Measurements from ENCODE around the gene MYOZ2. TPM values are rescaled to one million over a fixed set of nuclear protein-coding genes. Genes with fewer than 3 reads are reported as not detected.

The MYOZ2 gene
- polyA plus RNA-seq, 4 donors: 0.28 to 0.43 (median 0.31) TPM

GRCh38 chr4:119190354-119190753 is 54.7 kb downstream of the MYOZ2 start:
- DNase-seq (ENCODE audit: low read depth in 4 of 4, low spot score in 3 of 4): no peak

- DNase-seq (ENCODE audit: low read depth in 4 of 4, low spot score in 3 of 4): no peak
These were observed 55.9 kb downstream of the MYOZ2 start for GRCh38 chr4:119191505-119191904.

GRCh38 chr4:119197772-119198212 is 62.2 kb downstream of the MYOZ2 start:
- DNase-seq (ENCODE audit: low read depth in 4 of 4, low spot score in 3 of 4): no peak

GRCh38 chr4:119204916-119205315 is 69.3 kb downstream of the MYOZ2 start:
- DNase-seq (ENCODE audit: low read depth in 4 of 4, low spot score in 3 of 4): no peak

GRCh38 chr4:119205690-119206089 is 70.1 kb downstream of the MYOZ2 start:
- DNase-seq (ENCODE audit: low read depth in 4 of 4, low spot score in 3 of 4): no peak

GRCh38 chr4:119206178-119206577 is 70.5 kb downstream of the MYOZ2 start:
- no peak for DNase-seq (ENCODE audit: low read depth in 4 of 4, low spot score in 3 of 4)

GRCh38 chr4:119207051-119207450 is 71.4 kb downstream of the MYOZ2 start:
- no peak for DNase-seq (ENCODE audit: low read depth in 4 of 4, low spot score in 3 of 4)

- DNase-seq (ENCODE audit: low read depth in 4 of 4, low spot score in 3 of 4): no peak
These were observed 73.4 kb downstream of the MYOZ2 start for GRCh38 chr4:119209077-119209476.

- DNase-seq (ENCODE audit: low read depth in 4 of 4, low spot score in 3 of 4): no peak
These were observed 74.0 kb downstream of the MYOZ2 start for GRCh38 chr4:119209586-119209985.

- no peak for DNase-seq (ENCODE audit: low read depth in 4 of 4, low spot score in 3 of 4)
These were observed 75.1 kb downstream of the MYOZ2 start for GRCh38 chr4:119210775-119211174.

GRCh38 chr4:119211867-119212233 is 76.2 kb downstream of the MYOZ2 start:
- DNase-seq (ENCODE audit: low read depth in 4 of 4, low spot score in 3 of 4): peak in 2 of 4 donors; percentile 35 to 50

GRCh38 chr4:119212234-119212963 is 76.8 kb downstream of the MYOZ2 start, which contains the start of gene USP53:
Gene USP53, plus strand, starts transcription at chr4:119212713. Its CDS starts 27,047 bp downstream, at chr4:119239760.
- DNase-seq (ENCODE audit: low read depth in 4 of 4, low spot score in 3 of 4): peak; percentile 92 to 96 (median 95)

GRCh38 chr4:119212964-119213606 is 77.5 kb downstream of the MYOZ2 start:
- peak; percentile 39 to 57 (median 48) for DNase-seq (ENCODE audit: low read depth in 4 of 4, low spot score in 3 of 4)

- DNase-seq (ENCODE audit: low read depth in 4 of 4, low spot score in 3 of 4): no peak
These were observed 82.5 kb downstream of the MYOZ2 start for GRCh38 chr4:119218093-119218492.

GRCh38 chr4:119221412-119221811 is 85.8 kb downstream of the MYOZ2 start:
- no peak for DNase-seq (ENCODE audit: low read depth in 4 of 4, low spot score in 3 of 4)

GRCh38 chr4:119227690-119228089 is 92.1 kb downstream of the MYOZ2 start:
- DNase-seq (ENCODE audit: low read depth in 4 of 4, low spot score in 3 of 4): no peak

- no peak for DNase-seq (ENCODE audit: low read depth in 4 of 4, low spot score in 3 of 4)
These were observed 92.8 kb downstream of the MYOZ2 start for GRCh38 chr4:119228406-119228805.

GRCh38 chr4:119229908-119230687 is 94.5 kb downstream of the MYOZ2 start:
- no peak for DNase-seq (ENCODE audit: low read depth in 4 of 4, low spot score in 3 of 4)

GRCh38 chr4:119231491-119231890 is 95.9 kb downstream of the MYOZ2 start:
- no peak for DNase-seq (ENCODE audit: low read depth in 4 of 4, low spot score in 3 of 4)

GRCh38 chr4:119232286-119232685 is 96.7 kb downstream of the MYOZ2 start:
- DNase-seq (ENCODE audit: low read depth in 4 of 4, low spot score in 3 of 4): no peak

GRCh38 chr4:119233191-119233590 is 97.6 kb downstream of the MYOZ2 start:
- DNase-seq (ENCODE audit: low read depth in 4 of 4, low spot score in 3 of 4): no peak

Measured in right renal pelvis (tissue), 4 donors.